H1 (cell line): Measurements from ENCODE around the gene MMP20. TPM values are rescaled to one million over a fixed set of nuclear protein-coding genes. Genes with fewer than 3 reads are reported as not detected.

Experiments
- CTCF ChIA-PET: fragments of 300-600 bp; sonication (Branson Sonifier 250); formaldehyde crosslinking; loops from one replicate; lab custom pipeline; 2021; ENCODE audit not compliant: partially characterized antibody; lab: Charles Lee
- POLR2A ChIA-PET: fragments of 300-600 bp; sonication (Branson Sonifier 250); formaldehyde crosslinking; loops from one replicate; lab custom pipeline; 2021; ENCODE audit warnings: inconsistent platforms; ENCODE audit not compliant: partially characterized antibody; lab: Charles Lee
- DNase-seq, 2 experiments: peaks; one replicate each; pipeline versions ENCODE4 v3.0.0 to v3.0.0-alpha.2; 2010 to 2022; ENCODE audit warnings: low spot score in 2 of 2, low read depth in 1 of 2, mixed read lengths in 1 of 2
- FAIRE-seq: peaks from 2 replicates; lab custom pipeline; 2011; peaks lifted over from hg19 to GRCh38; lab: Jason Lieb, UNC
- H2AFZ ChIP-seq: 2 replicates; pipeline ENCODE4 v1.8.1; 2012; ENCODE audit warnings: low read length, inconsistent platforms
- H2AK5ac ChIP-seq: 2 replicates; pipeline ENCODE4 v1.6.1; 2013; ENCODE audit warnings: low read depth, low read length
- H2BK120ac ChIP-seq: replicated peaks from 2 replicates; pipeline ENCODE3; 2013; ENCODE audit warnings: low read depth, low read length, inconsistent platforms
- H2BK12ac ChIP-seq: 2 replicates; pipeline ENCODE4 v1.6.1; 2013; ENCODE audit warnings: low read depth, low read length
- H2BK15ac ChIP-seq: 2 replicates; pipeline ENCODE4 v1.6.1; 2013; ENCODE audit warnings: low read length
- H2BK20ac ChIP-seq: 2 replicates; pipeline ENCODE4 v1.6.1; 2013; ENCODE audit warnings: low read length
- H2BK5ac ChIP-seq: 2 replicates; pipeline ENCODE4 v1.6.1; 2013; ENCODE audit warnings: low read depth, low read length
- H3K14ac ChIP-seq: 2 replicates; pipeline ENCODE4 v1.6.1; 2013; ENCODE audit warnings: inconsistent platforms; ENCODE audit not compliant: insufficient read length
- H3K18ac ChIP-seq: 2 replicates; pipeline ENCODE4 v1.6.1; 2013; ENCODE audit warnings: low read length; ENCODE audit errors: extremely low read depth
- H3K23ac ChIP-seq: 2 replicates; pipeline ENCODE4 v1.6.1; 2013; ENCODE audit warnings: inconsistent platforms; ENCODE audit not compliant: insufficient read length
- H3K23me2 ChIP-seq: 2 replicates; pipeline ENCODE4 v1.6.1; 2013; ENCODE audit warnings: low read depth, low read length
- H3K27ac ChIP-seq: 2 replicates; pipeline ENCODE4 v1.6.1; 2011; ENCODE audit warnings: low read depth, low read length, inconsistent platforms
- H3K27me3 ChIP-seq, 4 experiments: replicated peaks in 1 of 4; 1 replicate in 1 of 4; 2 replicates in 3 of 4; pipeline versions ENCODE4 v1.6.1 to v1.8.1; 2011 to 2013; ENCODE audit warnings: low read length in 3 of 4, mild to moderate bottlenecking in 3 of 4, inconsistent platforms in 2 of 4, mixed read lengths in 2 of 4, moderate library complexity in 1 of 4; ENCODE audit not compliant: control insufficient read depth in 3 of 4, insufficient read depth in 3 of 4; ENCODE audit errors: extremely low read depth in 1 of 4
- H3K36me3 ChIP-seq, 4 experiments: 2 replicates each; pipeline versions ENCODE4 v1.6.1 to v1.8.1; 2011 to 2013; ENCODE audit warnings: mild to moderate bottlenecking in 4 of 4, low read length in 3 of 4, moderate library complexity in 2 of 4, control low read depth in 1 of 4, inconsistent platforms in 1 of 4; ENCODE audit not compliant: insufficient read depth in 4 of 4, control insufficient read depth in 2 of 4
- H3K4ac ChIP-seq: replicated peaks from 2 replicates; pipeline ENCODE3; 2013; ENCODE audit warnings: low read length, low read depth, mixed read lengths, inconsistent platforms; ENCODE audit not compliant: insufficient read length
- H3K4me1 ChIP-seq, 4 experiments: replicated peaks in 1 of 4; 1 replicate in 1 of 4; 2 replicates in 3 of 4; pipeline versions ENCODE4 v1.6.1 to v1.8.1; 2011 to 2013; ENCODE audit warnings: low read length in 3 of 4, inconsistent platforms in 2 of 4, mixed read lengths in 1 of 4; ENCODE audit not compliant: insufficient read depth in 4 of 4, control insufficient read depth in 3 of 4
- H3K4me2 ChIP-seq, 2 experiments: 2 replicates each; pipeline versions ENCODE4 v1.6.1 to v1.8.1; 2011 to 2013; ENCODE audit warnings: low read depth in 2 of 2, low read length in 2 of 2, control low read depth in 1 of 2, inconsistent platforms in 1 of 2, mild to moderate bottlenecking in 1 of 2; ENCODE audit not compliant: insufficient read depth in 1 of 2
- H3K4me3 ChIP-seq, 4 experiments: fragments of 200-600, 300-600 bp in 1 of 4; sonication (generic), shearing (Covaris generic), sonication (Bioruptor Twin) in 1 of 4; 2 replicates each; pipeline versions ENCODE4 v1.5.1 to v1.8.1; 2011 to 2016; ENCODE audit warnings: low read length in 4 of 4, low read depth in 3 of 4, control low read depth in 2 of 4, inconsistent platforms in 2 of 4, mild to moderate bottlenecking in 2 of 4, mixed read lengths in 1 of 4, moderate library complexity in 1 of 4; ENCODE audit not compliant: insufficient read depth in 2 of 4; ENCODE audit errors: extremely low read depth in 1 of 4
- H3K56ac ChIP-seq: replicated peaks from 2 replicates; pipeline ENCODE3; 2013; ENCODE audit warnings: low read depth, mild to moderate bottlenecking, mixed read lengths, low read length, inconsistent platforms; ENCODE audit not compliant: insufficient read length
- H3K79me1 ChIP-seq: 2 replicates; pipeline ENCODE4 v1.6.1; 2013; ENCODE audit warnings: low read depth, low read length, control low read depth
- H3K79me2 ChIP-seq, 2 experiments: 2 replicates each; pipeline versions ENCODE4 v1.6.1 to v1.8.1; 2012 to 2013; ENCODE audit warnings: low read length in 2 of 2, mild to moderate bottlenecking in 2 of 2, inconsistent platforms in 1 of 2; ENCODE audit not compliant: insufficient read depth in 2 of 2, control insufficient read depth in 1 of 2
- H3K9ac ChIP-seq, 4 experiments: replicated peaks in 1 of 4; 1 replicate in 1 of 4; 2 replicates in 3 of 4; pipeline versions ENCODE4 v1.6.1 to v1.8.1; 2011 to 2013; ENCODE audit warnings: low read depth in 3 of 4, low read length in 3 of 4, control low read depth in 2 of 4, mild to moderate bottlenecking in 2 of 4, moderate library complexity in 2 of 4, inconsistent platforms in 1 of 4; ENCODE audit errors: extremely low read depth in 1 of 4
- H3K9me3 ChIP-seq, 2 experiments: 2 replicates each; pipeline versions ENCODE4 v1.6.1 to v1.8.1; 2012 to 2013; ENCODE audit warnings: mild to moderate bottlenecking in 2 of 2, moderate library complexity in 2 of 2, control low read depth in 1 of 2, inconsistent platforms in 1 of 2, low read depth in 1 of 2, low read length in 1 of 2, mixed read lengths in 1 of 2; ENCODE audit not compliant: insufficient read depth in 2 of 2
- H4K20me1 ChIP-seq, 2 experiments: replicated peaks in 1 of 2; 2 replicates each; pipeline versions ENCODE3 to v1.8.1; 2011 to 2013; ENCODE audit warnings: inconsistent platforms in 2 of 2, low read length in 2 of 2, mild to moderate bottlenecking in 1 of 2; ENCODE audit not compliant: insufficient read depth in 2 of 2, control insufficient read depth in 1 of 2
- H4K5ac ChIP-seq: 2 replicates; pipeline ENCODE4 v1.6.1; 2013; ENCODE audit warnings: low read length, low read depth, mixed read lengths, inconsistent platforms; ENCODE audit not compliant: insufficient read length
- H4K8ac ChIP-seq: 2 replicates; pipeline ENCODE4 v1.8.0; 2013; ENCODE audit warnings: mild to moderate bottlenecking, moderate library complexity, low read length, inconsistent platforms; ENCODE audit not compliant: insufficient read depth; ENCODE audit errors: extremely low read depth
- H4K91ac ChIP-seq: replicated peaks from 2 replicates; pipeline ENCODE3; 2013; ENCODE audit warnings: low read length, mixed read lengths, inconsistent platforms; ENCODE audit not compliant: insufficient read length
- BRCA1 ChIP-seq: IDR thresholded peaks from 2 replicates; pipeline ENCODE4 v1.6.1; 2012; ENCODE audit warnings: low read depth, low read length, improper control_type of control experiment
- E2F6 ChIP-seq: IDR thresholded peaks from 2 replicates; pipeline ENCODE4 v1.6.1; 2012; ENCODE audit warnings: inconsistent platforms
- EP300 ChIP-seq, 2 experiments: IDR thresholded peaks; 1 replicate in 1 of 2; 2 replicates in 1 of 2; pipeline ENCODE4 v1.6.1; 2011 to 2012; ENCODE audit warnings: low read depth in 2 of 2, low read length in 2 of 2, mild to moderate bottlenecking in 2 of 2, borderline replicate concordance in 1 of 2, inconsistent platforms in 1 of 2, moderate library complexity in 1 of 2
- GABPA ChIP-seq: IDR thresholded peaks from 2 replicates; pipeline ENCODE4 v1.6.1; 2011; ENCODE audit warnings: mild to moderate bottlenecking, low read length, moderate library complexity, borderline replicate concordance; ENCODE audit not compliant: insufficient read depth
- GTF2F1 ChIP-seq: IDR thresholded peaks from 2 replicates; pipeline ENCODE4 v1.6.1; 2012; ENCODE audit warnings: low read depth, low read length, improper control_type of control experiment, borderline replicate concordance
- KDM5A ChIP-seq: fragments of 200-600 bp; IDR thresholded peaks from 2 replicates; pipeline ENCODE4 v1.7.1; 2012; ENCODE audit warnings: mild to moderate bottlenecking, low read length, inconsistent platforms, mixed read lengths
- PHF8 ChIP-seq: fragments of 200-600 bp; sonication (generic); conservative IDR thresholded peaks from 2 replicates; pipeline ENCODE4 v1.7.1; 2012; ENCODE audit warnings: low read depth, mild to moderate bottlenecking, inconsistent platforms, low read length, moderate library complexity
- RXRA ChIP-seq: IDR thresholded peaks from 2 replicates; pipeline ENCODE4 v1.6.1; 2011; ENCODE audit warnings: low read depth, mild to moderate bottlenecking, low read length, moderate library complexity; ENCODE audit not compliant: insufficient read depth
- TBP ChIP-seq: IDR thresholded peaks from 2 replicates; pipeline ENCODE4 v1.6.1; 2011; ENCODE audit warnings: low read depth, low read length, improper control_type of control experiment
- WGBS, 2 experiments: shearing (Covaris generic) in 1 of 2; methylation state at CpG; one replicate each; pipeline versions ENCODE4 v1.1.6 to v1.1.7; 2013 to 2015; ENCODE audit warnings: low lambda C conversion rate in 2 of 2, mixed read lengths in 2 of 2, inconsistent platforms in 1 of 2, low coverage in 1 of 2, missing lambda C conversion rate in 1 of 2; ENCODE audit not compliant: insufficient replicate concordance in 2 of 2, insufficient coverage in 1 of 2, insufficient read length in 1 of 2; ENCODE audit errors: extremely low coverage in 1 of 2, missing lambda C conversion rate in 1 of 2; 5-methylcytosine and 5-hydroxymethylcytosine counted together
- polyA plus RNA-seq, 7 experiments: library from polyadenylated mRNA; depleted of rRNA in 3 of 7; stranded (reverse) in 5 of 7; unstranded in 2 of 7; fragments of >200 nt in 5 of 7; fragments of 200-250 nt in 2 of 7; gene quantifications; 1 replicate in 5 of 7; 2 replicates in 1 of 7; 4 replicates in 1 of 7; pipeline versions ENCODE4 v1.2.1 to v1.2.3, GENCODE V29; 2011 to 2013; ENCODE audit warnings: missing spikeins in 2 of 7, mixed read lengths in 2 of 7
- total RNA-seq: library from RNA; stranded (reverse); fragmentation: NEBNext Ultra II Directional; extraction: Animal tissue kit (Norgen Biotek cat#: 25700); gene quantifications from 2 replicates; pipeline ENCODE4 v1.2.1, GENCODE V29; 2021

Gene MMP20
- total and polyA plus RNA-seq, 2 of the 8 experiments (the other 6 are each of a cell fraction or from before 2014, with no cell fraction given), result not detected

- FAIRE-seq, result no peak
- POLR2A ChIA-PET, result interaction anchor here (0.6 to 1.7 kb wide), 5 partner anchors 8 to 207 kb away, joined by 3 to 6 read pairs (median 3); no protein-coding TSS in a partner anchor
- TF ChIP-seq GTF2F1 (no peak), E2F6 (no peak), KDM5A (no peak), PHF8 (no peak), RXRA (no peak), GABPA (no peak), EP300 (IDR thresholded peaks at IDR 0.05; ENCODE audit: borderline replicate concordance in 1 of 2, low read depth in 2 of 2, low read length in 2 of 2) (no peak), BRCA1 (no peak), TBP (no peak)
Measured at GRCh38 chr11:102614031-102614430, 11.1 kb downstream of the MMP20 start.

More at GRCh38 chr11:102614031-102614430, 11.1 kb downstream of the MMP20 start:
- no peak overlapping the region for H2AFZ ChIP-seq
- no peak overlapping the region for H4K91ac ChIP-seq
- H3K36me3 ChIP-seq, result no peaks in the 10 kb centered on the region
- 0 out of 2 replicates have a peak overlapping the region, but pooled peaks have one; percentile 22 for H2BK12ac ChIP-seq
- H2BK5ac ChIP-seq, result no peak overlapping the region; the same call in 1 of the 2 replicates
- H4K5ac ChIP-seq, result no peak overlapping the region
- no peaks in the 10 kb centered on the region for H3K27me3 ChIP-seq
- CTCF ChIA-PET, result interaction anchor here (0.8 to 6.2 kb wide), 32 partner anchors 9 to 608 kb away, joined by 3 to 54 read pairs (median 5); partner anchors contain the start of gene MMP20
- H3K4me2 ChIP-seq, result peak overlapping the region in 1 of 2 experiments; percentile 39; a peak in 1 of 4 replicates
- H3K4ac ChIP-seq, result no peak overlapping the region
- no peak overlapping the region for H2BK120ac ChIP-seq
- H3K56ac ChIP-seq, result no peak overlapping the region
- no peak overlapping the region for H3K18ac ChIP-seq
- no peak overlapping the region for H4K8ac ChIP-seq
- H3K4me3 ChIP-seq, result peak overlapping the region in 1 of 4 experiments; percentile 28; a peak in 1 of 8 replicates
- no peak overlapping the region for H3K14ac ChIP-seq
- no peaks in the 10 kb centered on the region for H4K20me1 ChIP-seq
- H3K23me2 ChIP-seq, result no peaks in the 10 kb centered on the region
- no peaks in the 10 kb centered on the region for H3K79me2 ChIP-seq
- no peak overlapping the region for H2AK5ac ChIP-seq
- no peak overlapping the region for H3K23ac ChIP-seq
- 96% methylated on average over 2 of the region's 2 CpGs; no CpG with 5 or more reads in 1 of the 2 experiments for WGBS, 2 experiments
- H2BK15ac ChIP-seq, result no peak overlapping the region
- H3K9me3 ChIP-seq, result no peaks in the 10 kb centered on the region
- no peaks in the 10 kb centered on the region for H3K79me1 ChIP-seq
- H3K9ac ChIP-seq, result no peak overlapping the region
- H3K4me1 ChIP-seq, result peaks cover 4 to 18% (median 12%) of the 10 kb centered on the region in 4 experiments
- H2BK20ac ChIP-seq, result no peak overlapping the region
- DNase-seq, result no peak
- H3K27ac ChIP-seq, result no peak overlapping the region
